GM12864 (cell line): ENCODE results near the gene TRIM62.

Experiments used
- DNase-seq: peaks from one replicate; pipeline ENCODE4 v3.0.0-alpha.2; 2011; ENCODE audit warnings: low read depth
- H3K4me3 ChIP-seq: 2 replicates; pipeline ENCODE4 v1.5.1; 2011; ENCODE audit warnings: mild to moderate bottlenecking, low read depth, low read length, control low read depth
- TF ChIP-seq, protein P1 (sequence below): IDR thresholded peaks from 2 replicates; pipeline ENCODE4 v1.5.1; 2011; ENCODE audit warnings: low read depth, mild to moderate bottlenecking, moderate library complexity, low read length, control low read depth, inconsistent platforms; ENCODE audit errors: missing control alignments

TRIM62 gene

DNA sequence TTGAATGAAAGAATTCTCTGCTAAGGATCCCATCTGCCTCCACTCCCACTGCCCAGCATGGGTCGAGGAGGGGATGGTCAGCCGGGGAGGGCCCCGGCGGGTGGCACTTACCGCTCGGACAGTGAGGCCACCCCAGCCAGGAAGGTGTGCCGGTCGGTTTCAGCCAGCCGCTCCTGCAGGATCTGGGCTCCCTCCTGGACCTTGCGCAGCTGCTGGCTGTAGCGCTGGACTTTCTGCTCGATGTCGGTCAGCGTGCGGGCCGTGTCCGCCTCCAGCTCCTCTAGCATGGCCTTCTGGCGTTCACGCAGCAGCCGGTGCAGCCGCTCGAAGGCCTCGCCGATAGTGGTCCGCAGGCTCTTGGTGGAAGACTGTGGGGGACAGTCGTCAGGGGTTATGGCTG, 22.3 kb downstream of the TRIM62 start:
- TF ChIP-seq, protein P1, sequence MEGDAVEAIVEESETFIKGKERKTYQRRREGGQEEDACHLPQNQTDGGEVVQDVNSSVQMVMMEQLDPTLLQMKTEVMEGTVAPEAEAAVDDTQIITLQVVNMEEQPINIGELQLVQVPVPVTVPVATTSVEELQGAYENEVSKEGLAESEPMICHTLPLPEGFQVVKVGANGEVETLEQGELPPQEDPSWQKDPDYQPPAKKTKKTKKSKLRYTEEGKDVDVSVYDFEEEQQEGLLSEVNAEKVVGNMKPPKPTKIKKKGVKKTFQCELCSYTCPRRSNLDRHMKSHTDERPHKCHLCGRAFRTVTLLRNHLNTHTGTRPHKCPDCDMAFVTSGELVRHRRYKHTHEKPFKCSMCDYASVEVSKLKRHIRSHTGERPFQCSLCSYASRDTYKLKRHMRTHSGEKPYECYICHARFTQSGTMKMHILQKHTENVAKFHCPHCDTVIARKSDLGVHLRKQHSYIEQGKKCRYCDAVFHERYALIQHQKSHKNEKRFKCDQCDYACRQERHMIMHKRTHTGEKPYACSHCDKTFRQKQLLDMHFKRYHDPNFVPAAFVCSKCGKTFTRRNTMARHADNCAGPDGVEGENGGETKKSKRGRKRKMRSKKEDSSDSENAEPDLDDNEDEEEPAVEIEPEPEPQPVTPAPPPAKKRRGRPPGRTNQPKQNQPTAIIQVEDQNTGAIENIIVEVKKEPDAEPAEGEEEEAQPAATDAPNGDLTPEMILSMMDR: no peak
- DNase-seq: no peak
- H3K4me3 ChIP-seq: no peak overlapping the region

DNA sequence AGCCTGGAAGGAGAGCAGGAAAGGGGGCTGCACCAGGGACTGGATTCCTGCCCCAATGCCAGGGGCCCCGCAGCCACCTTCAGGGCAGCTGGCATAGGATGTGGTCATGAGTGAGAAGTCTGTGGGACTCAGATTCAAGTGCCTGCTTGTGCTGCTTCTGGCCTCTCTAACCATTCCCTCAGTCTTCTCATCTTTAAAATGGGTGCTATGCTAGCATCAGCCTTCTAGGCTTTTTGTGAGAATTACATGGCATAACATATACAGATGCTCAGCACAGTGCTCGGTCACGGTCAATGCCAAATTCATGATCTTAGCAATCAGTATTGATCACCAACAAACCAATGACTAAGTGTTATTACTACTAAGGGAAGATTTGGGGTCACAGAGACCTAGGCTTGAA, 23.5 kb downstream of the TRIM62 start:
- H3K4me3 ChIP-seq: no peak overlapping the region
- TF ChIP-seq, protein P1: no peak
- DNase-seq: no peak

DNA sequence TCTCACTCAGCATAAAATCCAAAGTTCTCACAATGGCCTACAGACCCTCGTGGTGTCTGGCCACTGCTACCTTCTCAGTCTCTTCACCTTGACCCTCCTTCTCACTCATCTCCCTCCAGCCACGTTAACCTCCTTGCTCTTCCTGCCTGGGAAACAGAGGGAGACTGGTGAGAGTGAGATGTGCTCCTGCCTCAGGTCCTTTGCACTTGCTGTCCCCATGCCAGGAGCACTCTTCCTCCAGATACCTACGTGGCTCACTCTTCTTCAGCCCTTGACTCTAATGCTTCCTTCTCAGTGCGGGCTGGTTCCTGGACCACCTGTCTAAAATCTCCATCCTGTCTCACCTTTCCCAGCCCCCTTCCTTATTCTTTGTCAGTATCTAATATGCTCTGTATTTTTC, 24.7 kb downstream of the TRIM62 start:
- no peak overlapping the region for H3K4me3 ChIP-seq
- no peak for DNase-seq
- TF ChIP-seq, protein P1: no peak

DNA sequence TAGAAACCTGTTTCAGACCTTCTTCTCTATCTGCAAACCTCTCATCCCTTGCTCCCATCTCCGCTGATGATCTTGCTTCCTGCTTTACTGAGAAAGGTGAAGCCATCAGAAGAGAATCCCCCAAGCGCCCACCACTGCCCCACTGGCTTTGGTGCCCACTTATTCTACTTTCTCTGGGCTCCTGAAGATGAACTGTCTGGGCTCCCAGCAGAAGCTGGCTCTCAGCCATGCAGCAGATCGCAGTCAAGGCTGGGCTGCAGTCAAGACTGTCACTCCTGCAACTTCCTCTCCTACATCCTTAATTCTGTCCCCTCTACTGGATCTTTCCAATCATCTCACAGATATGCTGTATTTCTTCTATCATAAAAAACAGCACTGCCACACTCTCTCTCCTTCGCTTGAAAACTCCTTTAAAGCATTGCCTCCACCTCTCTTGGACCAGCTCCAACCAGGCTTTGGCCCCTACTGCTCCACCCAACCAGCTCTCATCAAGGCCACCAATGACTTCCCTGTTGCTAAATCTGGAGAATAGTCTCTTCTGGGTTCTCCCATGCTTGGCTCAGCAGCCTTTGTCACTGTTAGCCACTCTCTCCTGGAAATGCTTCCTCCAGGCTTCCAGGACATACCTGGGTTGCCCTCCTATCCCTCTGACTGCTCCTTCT, 25.8 kb downstream of the TRIM62 start:
- no peak overlapping the region for H3K4me3 ChIP-seq
- DNase-seq: no peak
- TF ChIP-seq, protein P1: no peak

DNA sequence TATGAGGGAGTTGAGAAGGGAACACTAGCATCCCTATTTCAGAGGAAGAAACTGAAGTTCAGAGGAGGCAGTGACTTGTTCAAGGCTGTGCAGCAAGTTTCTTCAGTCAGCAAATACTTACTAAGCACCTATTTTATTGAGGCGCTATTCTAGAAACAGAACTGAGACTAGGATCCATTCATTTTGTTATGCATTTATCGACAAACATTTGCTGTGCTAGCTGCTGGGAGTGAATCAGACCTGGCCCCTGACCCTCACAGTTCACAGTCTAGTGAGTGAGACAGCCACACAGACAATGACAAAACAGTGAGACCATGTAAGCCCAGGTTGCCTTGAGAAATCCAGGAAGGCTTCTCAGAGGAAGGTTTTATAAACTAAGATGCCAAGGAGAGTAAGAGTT, 28.2 kb downstream of the TRIM62 start:
- TF ChIP-seq, protein P1: no peak
- no peak for DNase-seq
- no peak overlapping the region for H3K4me3 ChIP-seq

DNA sequence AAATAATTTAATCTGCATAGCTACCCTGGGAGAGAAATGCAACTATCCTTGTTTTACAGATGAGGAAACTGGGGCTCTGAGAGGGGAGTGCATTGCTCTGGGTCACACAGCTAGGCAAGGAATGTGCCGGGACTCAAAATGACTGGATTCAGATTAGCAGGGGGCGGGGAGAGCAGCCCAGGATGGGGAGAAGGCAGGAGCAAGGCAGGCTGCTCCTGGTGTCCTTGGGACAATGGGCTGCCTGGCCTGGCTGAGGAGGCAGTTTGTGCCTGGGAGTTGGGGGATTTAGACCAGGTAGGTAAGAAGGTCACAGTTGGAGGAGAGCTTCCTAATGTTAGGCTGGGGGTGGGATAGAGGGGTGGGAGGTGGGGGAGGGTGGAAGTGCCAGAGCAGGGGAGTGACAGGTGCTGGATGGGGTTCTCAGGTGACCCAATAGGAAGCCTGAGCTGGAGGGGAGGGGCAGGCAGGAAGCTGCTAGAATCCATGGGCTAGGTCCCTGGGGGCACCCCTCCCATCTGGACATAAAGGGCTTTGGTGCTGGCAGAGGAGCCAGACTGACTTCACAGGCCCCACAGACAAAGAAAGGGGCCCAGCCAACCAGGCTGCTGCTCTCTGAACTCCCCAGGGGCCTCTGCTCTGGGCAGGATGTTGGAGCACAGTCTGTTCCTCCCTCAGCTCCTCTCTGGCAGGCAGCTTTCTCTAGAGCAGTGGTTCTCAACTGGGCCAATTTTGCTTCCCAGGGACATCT, 29.0 kb downstream of the TRIM62 start:
- no peak for DNase-seq
- TF ChIP-seq, protein P1: no peak
- H3K4me3 ChIP-seq: no peak overlapping the region

DNA sequence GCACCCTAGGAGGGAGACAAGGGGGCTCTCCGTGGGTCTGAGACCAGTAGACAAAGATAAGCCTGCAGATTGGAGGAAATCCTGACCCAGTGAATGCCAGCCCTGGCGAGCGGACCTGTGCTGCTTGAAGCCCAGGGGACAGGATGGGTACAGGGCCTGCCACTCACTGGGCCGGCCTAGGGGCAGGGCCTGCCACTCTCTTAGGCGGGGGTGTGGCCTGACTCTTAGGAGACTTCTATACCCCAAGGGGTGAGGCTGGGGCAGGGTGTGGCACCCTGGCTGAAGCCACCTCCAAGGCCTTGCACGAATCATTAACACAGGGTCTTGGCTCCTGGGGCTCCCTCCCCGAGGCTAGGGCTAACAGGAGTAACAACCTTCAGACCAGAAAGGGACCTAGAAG, 30.7 kb downstream of the TRIM62 start:
- TF ChIP-seq, protein P1: no peak
- no peak for DNase-seq
- no peak overlapping the region for H3K4me3 ChIP-seq
